PC-9 (cell line): ENCODE results near the gene PDE4B. TPM values are rescaled to one million over a fixed set of nuclear protein-coding genes. Genes with fewer than 3 reads are reported as not detected.

Source experiments
- BruUV-seq: library from RNA; stranded (reverse); fragments of 400-500 nt; replicated peaks from 2 replicates; lab custom pipeline; 2021; lab: Mats Ljungman, UMichigan
- CTCF ChIA-PET: fragments of 300-600 bp; sonication (Branson Sonifier 250); formaldehyde crosslinking; loops from one replicate; lab custom pipeline; 2022; ENCODE audit warnings: antibody characterized with exemption; lab: Charles Lee
- POLR2A ChIA-PET: fragments of 300-600 bp; sonication (Branson Sonifier 250); formaldehyde crosslinking; loops from one replicate; lab custom pipeline; 2022; ENCODE audit warnings: antibody characterized with exemption; ENCODE audit not compliant: unreplicated experiment; lab: Charles Lee
- DNase-seq, 2 experiments: peaks; one replicate each; pipeline versions ENCODE4 v3.0.0 to v3.0.0-alpha.2; 2015 to 2022; ENCODE audit warnings: mixed read lengths in 1 of 2
- H2AFZ ChIP-seq: fragments of 200-600 bp; sonication (generic); 2 replicates; pipeline ENCODE4 v1.8.1; 2017; ENCODE audit warnings: antibody characterized with exemption
- H3F3A ChIP-seq: fragments of 200-600 bp; sonication (generic); 2 replicates; pipeline ENCODE4 v1.8.1; 2017; ENCODE audit warnings: antibody characterized with exemption, mild to moderate bottlenecking, low read depth; ENCODE audit not compliant: insufficient read depth
- H3K27ac ChIP-seq: fragments of 200-600 bp; sonication (generic); 2 replicates; pipeline ENCODE4 v1.6.1; 2016; ENCODE audit warnings: mixed run types
- H3K27me3 ChIP-seq: fragments of 200-600 bp; sonication (generic); 2 replicates; pipeline ENCODE4 v1.6.1; 2016; ENCODE audit warnings: low read depth, mixed run types; ENCODE audit not compliant: insufficient read depth
- H3K36me3 ChIP-seq: fragments of 200-600 bp; sonication (generic); 2 replicates; pipeline ENCODE4 v1.6.1; 2016; ENCODE audit warnings: low read depth, mixed run types
- H3K4me1 ChIP-seq: fragments of 200-600 bp; sonication (generic); replicated peaks from 2 replicates; pipeline ENCODE4 v1.6.1; 2016; ENCODE audit warnings: mixed run types; ENCODE audit not compliant: insufficient read depth
- H3K4me2 ChIP-seq: fragments of 200-600 bp; sonication (generic); 2 replicates; pipeline ENCODE4 v1.6.1; 2017; ENCODE audit warnings: mixed run types
- H3K4me3 ChIP-seq: fragments of 200-600 bp; sonication (generic); 2 replicates; pipeline ENCODE4 v1.6.1; 2016; ENCODE audit warnings: mixed run types
- H3K79me2 ChIP-seq: fragments of 200-600 bp; sonication (generic); 2 replicates; pipeline ENCODE4 v1.6.1; 2017; ENCODE audit warnings: low read depth, mixed run types
- H3K9me2 ChIP-seq: fragments of 200-600 bp; sonication (generic); 2 replicates; pipeline ENCODE4 v1.8.1; 2017; ENCODE audit warnings: mild to moderate bottlenecking; ENCODE audit not compliant: insufficient read depth
- H3K9me3 ChIP-seq: fragments of 200-600 bp; sonication (generic); 2 replicates; pipeline ENCODE4 v1.8.1; 2016; ENCODE audit warnings: low read depth; ENCODE audit not compliant: insufficient read depth
- H4K20me1 ChIP-seq: fragments of 200-600 bp; sonication (generic); 2 replicates; pipeline ENCODE4 v1.8.1; 2017; ENCODE audit not compliant: insufficient read depth
- CTCF ChIP-seq: fragments of 200-600 bp; sonication (generic); conservative IDR thresholded peaks from 2 replicates; pipeline ENCODE4 v1.6.1; 2017; ENCODE audit warnings: mixed run types, antibody characterized with exemption, mild to moderate bottlenecking, moderate library complexity
- EZH2 ChIP-seq: fragments of 200-600 bp; sonication (generic); IDR thresholded peaks from 2 replicates; pipeline ENCODE4 v1.8.0; 2017; ENCODE audit warnings: antibody characterized with exemption, low read depth
- intact Hi-C: fragments of 100-400 bp; cut with micrococcal nuclease; formaldehyde crosslinking; loops from one replicate; pipeline ENCODE4 v1.10.0; 2022; ENCODE audit not compliant: unreplicated experiment
- total RNA-seq: library from RNA; stranded (reverse); gene quantifications from 2 replicates; pipeline ENCODE4 v1.2.3, GENCODE V29; 2021

PDE4B gene
- total RNA-seq, 1 experiment from 2014 or later, result 1.3 TPM

- Histone ChIP-seq H3K4me3 (no peak overlapping the region), H2AFZ (no peak overlapping the region), H3K27me3 (no peaks in the 10 kb centered on the region), H3K4me1 (0 out of 2 replicates have a peak, but pooled peaks cover 6% of the 10 kb centered on the region), H3K36me3 (no peaks in the 10 kb centered on the region), H3K9me2 (no peaks in the 10 kb centered on the region), H3K79me2 (no peaks in the 10 kb centered on the region), H4K20me1 (no peaks in the 10 kb centered on the region), H3F3A (no peaks in the 10 kb centered on the region), H3K4me2 (no peak overlapping the region), H3K9me3 (no peaks in the 10 kb centered on the region), H3K27ac (no peak overlapping the region)
- intact Hi-C loops, result loop anchor here (5.0 kb wide), 1 partner anchor 301 kb away; no protein-coding TSS in a partner anchor
- POLR2A ChIA-PET, result interaction anchor here (0.6 kb wide), 1 partner anchor 61 kb away, joined by 7 read pairs; no protein-coding TSS in a partner anchor
- BruUV-seq, result no TSS peak
- DNase-seq, result no peak
- CTCF ChIA-PET, result interaction anchor here (0.5 kb wide), 1 partner anchor 174 kb away, joined by 6 read pairs; no protein-coding TSS in a partner anchor
- TF ChIP-seq CTCF (no peak), EZH2 (no peak)
Observed at GRCh38 chr1:66261364-66261763, 468.7 kb downstream of the PDE4B start.

- H3K9me2 ChIP-seq, result no peaks in the 10 kb centered on the region
- H3K27me3 ChIP-seq, result no peaks in the 10 kb centered on the region
- H2AFZ ChIP-seq, result no peak overlapping the region
- ChIA-PET CTCF (no interaction called here), POLR2A (no interaction called here)
- TF ChIP-seq EZH2, result no peak
- TF ChIP-seq CTCF, result no peak
- H3K27ac ChIP-seq, result no peak overlapping the region
- intact Hi-C loops, result loop anchor here (1.0 to 5.0 kb wide), 3 partner anchors 9 to 300 kb away; no protein-coding TSS in a partner anchor
- H3K4me2 ChIP-seq, result peak overlapping the region; percentile 20
- no TSS peak for BruUV-seq
- no peaks in the 10 kb centered on the region for H3K9me3 ChIP-seq
- DNase-seq, result peak; percentile 52 to 85
- H3K79me2 ChIP-seq, result no peaks in the 10 kb centered on the region
- H4K20me1 ChIP-seq, result no peaks in the 10 kb centered on the region
- no peak overlapping the region for H3K4me3 ChIP-seq
- no peaks in the 10 kb centered on the region for H3F3A ChIP-seq
- H3K4me1 ChIP-seq, result 0 out of 2 replicates have a peak, but pooled peaks cover 6% of the 10 kb centered on the region
- H3K36me3 ChIP-seq, result no peaks in the 10 kb centered on the region
Observed at GRCh38 chr1:66262208-66262963, 469.7 kb downstream of the PDE4B start.

- H3F3A ChIP-seq, result no peaks in the 10 kb centered on the region
- H2AFZ ChIP-seq, result no peak overlapping the region
- BruUV-seq, result no TSS peak
- no peak for DNase-seq
- H3K27me3 ChIP-seq, result no peaks in the 10 kb centered on the region
- no peaks in the 10 kb centered on the region for H3K9me2 ChIP-seq
- H3K4me2 ChIP-seq, result no peak overlapping the region
- no peaks in the 10 kb centered on the region for H3K79me2 ChIP-seq
- H4K20me1 ChIP-seq, result no peaks in the 10 kb centered on the region
- no peaks in the 10 kb centered on the region for H3K9me3 ChIP-seq
- ChIA-PET POLR2A (interaction anchor here (0.6 kb wide), 1 partner anchor 180 kb away, joined by 4 read pairs; no protein-coding TSS in a partner anchor), CTCF (no interaction called here)
- H3K36me3 ChIP-seq, result no peaks in the 10 kb centered on the region
- H3K4me3 ChIP-seq, result no peak overlapping the region
- 0 out of 2 replicates have a peak, but pooled peaks cover 6% of the 10 kb centered on the region for H3K4me1 ChIP-seq
- intact Hi-C loops, result no loop called here
- H3K27ac ChIP-seq, result no peak overlapping the region
- no peak for TF ChIP-seq CTCF
- no peak for TF ChIP-seq EZH2
Observed at GRCh38 chr1:66265268-66265667, 472.6 kb downstream of the PDE4B start.
